HG03196 (cell line): ENCODE data around the gene PPARG.

Experiments
- ATAC-seq: cut with Tn5 transposase; IDR thresholded peaks from one replicate; pipeline ENCODE4 v1.9.1; 2021; ENCODE audit not compliant: unreplicated experiment

The PPARG gene

DNA sequence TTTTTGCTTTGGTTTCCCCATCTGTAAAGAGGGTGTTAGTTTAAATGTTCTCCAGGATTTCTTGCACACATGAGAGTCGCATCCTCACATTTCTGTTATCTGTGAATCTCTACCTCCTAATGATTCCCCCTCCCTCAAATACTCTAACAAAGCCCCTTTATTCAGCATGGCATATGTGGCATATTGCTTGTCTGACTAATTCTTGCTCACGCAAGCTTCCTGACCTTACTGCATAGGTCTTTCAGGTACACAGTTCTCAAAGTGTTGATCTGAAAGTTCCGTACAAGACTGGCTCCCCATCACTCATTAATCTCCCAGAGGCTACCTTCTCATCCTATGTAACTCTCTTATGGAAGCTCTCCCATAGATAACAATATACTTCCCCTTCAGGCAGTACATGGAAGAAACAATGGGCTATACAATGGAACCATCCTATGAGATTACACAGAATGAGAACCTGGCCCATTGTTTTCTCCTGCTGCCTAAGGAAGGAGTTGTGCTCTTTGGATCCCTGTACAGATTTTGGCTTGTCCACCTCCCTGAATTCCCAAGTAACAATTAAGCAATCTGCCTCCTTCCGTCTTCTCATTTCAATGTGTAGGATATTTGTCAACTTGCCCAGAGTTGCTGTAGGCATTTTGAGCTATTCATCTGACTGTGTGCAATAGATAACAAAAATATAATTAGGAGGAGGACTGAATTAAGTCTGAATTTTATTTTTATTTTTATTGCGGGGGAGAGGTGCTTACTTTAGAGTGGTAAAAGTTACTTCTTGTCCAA, 51.0 kb downstream of the PPARG start:
- no peak for ATAC-seq

DNA sequence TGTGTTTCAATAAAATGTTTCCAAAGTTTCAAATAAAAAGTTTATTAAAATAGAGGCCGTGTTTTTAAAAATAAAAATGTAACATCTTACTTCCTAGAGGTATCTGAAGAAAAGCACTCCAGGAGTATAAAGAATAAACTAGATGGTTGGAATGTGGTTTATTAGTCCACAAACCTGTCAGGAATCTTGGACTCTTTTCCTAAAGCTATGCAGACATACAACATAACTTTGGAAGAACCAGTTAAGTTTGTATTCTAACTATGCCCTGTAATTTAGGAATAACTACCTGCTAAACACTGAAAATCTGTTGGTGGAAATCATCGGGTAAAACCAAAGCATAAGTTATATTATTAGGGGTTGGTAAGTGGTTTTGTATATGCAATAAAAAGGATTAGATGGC, 51.6 kb downstream of the PPARG start:
- ATAC-seq = no peak

DNA sequence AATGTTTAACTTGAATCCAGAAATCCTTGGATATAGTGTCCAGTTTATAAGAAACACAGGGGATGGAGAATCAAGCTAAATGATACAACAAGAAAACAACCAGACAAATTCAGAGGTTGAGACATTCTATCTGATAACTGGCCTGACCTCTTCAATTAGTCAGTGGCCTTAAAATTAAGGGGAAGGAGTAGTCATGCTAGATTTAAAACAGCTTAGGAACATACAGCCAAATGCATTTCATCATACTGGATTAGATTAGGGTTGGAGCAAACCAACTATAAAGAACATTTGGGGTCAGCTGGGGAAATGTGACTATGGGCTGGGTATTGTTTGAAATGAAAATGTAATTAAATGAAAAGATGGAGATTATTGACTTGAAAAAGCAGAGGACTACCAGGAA, 53.3 kb downstream of the PPARG start:
- no peak for ATAC-seq

DNA sequence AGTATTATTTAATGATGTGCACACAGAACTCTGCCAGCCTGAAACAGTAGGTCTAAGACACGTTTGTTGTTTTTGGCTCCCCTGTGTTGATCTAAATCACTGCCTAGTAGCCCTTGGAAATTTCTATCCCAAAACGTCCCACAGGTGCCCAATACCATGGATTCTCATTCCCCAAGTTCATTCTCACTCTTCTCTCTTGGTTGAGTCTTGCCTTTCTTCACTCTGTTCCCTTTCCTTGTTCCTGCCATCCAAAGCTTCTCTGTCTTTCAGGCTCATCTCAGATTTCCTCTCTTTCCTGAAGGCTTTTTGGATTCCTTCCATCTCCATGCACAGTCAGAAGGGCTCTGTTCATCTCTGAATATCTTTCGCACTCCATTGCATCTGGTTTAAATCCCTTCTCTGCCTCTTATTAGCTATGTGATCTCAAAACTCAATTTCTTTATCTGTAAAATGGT, 54.2 kb downstream of the PPARG start:
- no peak for ATAC-seq

DNA sequence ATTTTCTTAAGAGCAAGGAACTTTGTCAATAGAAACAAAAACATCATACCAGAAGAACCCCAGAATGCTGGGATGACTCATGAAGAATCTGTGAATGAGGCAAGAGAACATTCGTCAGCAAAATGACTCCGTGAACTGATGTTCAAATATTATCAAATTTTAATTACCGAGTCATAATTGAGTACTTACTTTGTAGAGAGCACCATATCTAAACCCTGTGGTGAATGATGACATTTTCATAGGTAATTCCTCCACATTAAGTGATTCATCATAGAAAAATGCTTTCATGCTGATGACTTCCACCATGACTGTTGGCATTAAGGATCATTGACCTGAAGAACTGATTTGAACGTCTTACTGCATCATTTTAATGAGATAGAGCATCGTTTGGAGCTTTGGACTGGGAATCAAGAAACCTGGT, 56.3 kb downstream of the PPARG start:
- no peak for ATAC-seq

DNA sequence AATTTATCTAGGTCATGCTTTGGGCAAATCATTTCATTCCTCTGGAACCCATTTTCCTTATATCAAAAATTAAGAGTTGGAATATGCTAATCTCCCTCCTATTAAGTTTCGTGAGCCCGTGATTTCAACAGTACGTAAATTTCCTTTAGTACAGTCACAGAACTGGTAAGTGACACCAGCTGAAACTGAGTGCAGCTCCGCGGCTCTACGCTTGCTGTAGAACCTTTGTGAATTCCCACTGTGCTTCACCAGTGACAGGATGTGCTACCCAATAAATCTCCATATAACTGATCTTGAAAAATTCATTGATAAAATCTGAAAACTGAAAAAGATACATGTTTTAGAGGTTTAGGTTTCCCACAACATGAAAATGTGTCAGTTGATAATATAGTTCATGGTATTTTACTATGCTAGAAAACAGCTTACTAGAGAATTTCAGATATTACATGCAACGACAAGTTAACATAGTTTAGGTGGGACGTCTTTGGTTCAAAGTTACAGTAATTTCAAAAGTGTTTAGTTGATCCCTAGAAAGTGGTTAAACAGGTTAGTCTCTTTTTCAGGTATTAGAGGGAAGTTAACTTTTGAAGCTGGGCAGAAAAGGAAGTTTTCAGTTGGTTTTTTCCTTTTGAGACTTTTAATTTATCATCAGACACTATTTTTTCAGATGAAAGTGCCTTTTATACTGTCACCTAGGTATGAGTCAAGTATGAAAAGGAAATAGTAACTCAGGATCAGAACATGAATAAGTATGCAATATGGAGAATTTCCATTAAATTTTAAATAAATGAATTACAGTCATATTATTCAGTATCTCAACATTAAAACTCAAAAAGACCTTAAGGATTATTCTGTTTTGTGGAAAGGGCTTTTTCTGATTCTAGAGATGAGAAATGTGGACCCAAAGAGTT, 57.0 kb downstream of the PPARG start:
- no peak for ATAC-seq

DNA sequence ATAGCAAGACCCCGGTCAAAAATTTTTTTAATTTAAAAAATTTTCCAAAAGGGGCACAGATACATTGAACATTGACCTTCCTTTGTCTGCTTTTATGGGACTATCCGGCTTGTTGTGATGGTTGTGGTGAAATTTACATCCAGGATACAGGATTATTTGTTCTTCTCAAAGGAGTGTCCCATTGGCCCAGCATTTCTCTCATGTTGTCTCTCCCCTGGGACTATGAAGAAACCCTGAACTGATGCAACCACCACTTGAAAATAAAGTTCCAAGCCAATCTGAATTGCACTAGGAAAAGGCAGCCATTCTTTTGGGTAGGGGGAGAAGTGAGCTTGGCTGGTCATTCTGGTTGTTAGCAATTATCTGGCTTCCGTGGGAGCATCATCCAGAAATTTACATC, 58.4 kb downstream of the PPARG start:
- no peak for ATAC-seq

DNA sequence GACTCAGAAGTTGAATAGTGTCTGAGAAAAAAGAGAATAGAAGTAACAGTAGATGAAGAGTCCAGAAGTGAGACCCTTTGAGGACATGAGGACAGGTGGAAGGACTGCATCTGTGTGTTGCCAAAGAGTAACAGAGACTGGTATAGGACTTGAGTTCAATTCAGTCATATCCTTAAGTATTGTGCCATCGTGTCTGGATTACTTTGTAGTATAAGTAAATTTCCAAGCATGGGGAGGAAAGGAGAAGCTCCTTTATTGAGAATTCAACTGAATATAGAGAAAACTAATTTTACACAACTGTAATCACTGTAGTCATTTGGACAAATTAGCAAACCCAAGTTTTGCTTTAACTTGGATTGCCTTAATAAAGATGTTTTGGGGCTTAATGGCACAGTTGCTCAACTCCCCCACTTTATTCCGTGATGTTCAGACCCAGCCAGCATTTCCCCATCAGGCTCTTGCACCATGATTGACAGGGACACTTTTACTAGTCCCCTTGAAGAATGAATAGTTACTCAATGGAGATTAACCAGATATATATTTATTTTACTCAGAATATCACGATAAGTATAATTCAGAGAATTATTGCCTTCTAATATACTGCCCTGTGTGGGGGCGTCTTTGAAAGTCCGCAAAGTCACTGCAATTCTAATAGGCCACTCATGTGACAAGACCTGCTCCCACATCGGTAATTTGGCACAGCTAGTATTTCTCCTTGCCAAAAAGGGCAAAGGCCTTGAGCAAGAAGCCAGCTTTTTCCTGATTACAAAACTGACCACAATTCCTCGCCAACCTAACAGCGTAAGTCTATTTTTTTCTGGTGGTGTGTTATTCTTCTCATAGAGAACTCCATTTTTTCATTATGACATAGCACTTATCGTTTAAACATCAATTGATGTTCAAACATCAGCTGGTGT, 61.3 kb downstream of the PPARG start:
- no peak for ATAC-seq

DNA sequence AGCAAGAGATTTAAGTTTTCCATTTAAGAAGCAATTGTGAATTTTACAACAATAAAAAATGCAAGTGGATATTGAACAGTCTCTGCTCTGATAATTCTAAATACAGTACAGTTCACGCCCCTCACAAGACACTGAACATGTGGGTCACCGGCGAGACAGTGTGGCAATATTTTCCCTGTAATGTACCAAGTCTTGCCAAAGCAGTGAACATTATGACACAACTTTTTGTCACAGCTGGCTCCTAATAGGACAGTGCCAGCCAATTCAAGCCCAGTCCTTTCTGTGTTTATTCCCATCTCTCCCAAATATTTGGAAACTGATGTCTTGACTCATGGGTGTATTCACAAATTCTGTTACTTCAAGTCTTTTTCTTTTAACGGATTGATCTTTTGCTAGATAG, 62.3 kb downstream of the PPARG start:
- ATAC-seq = no peak

DNA sequence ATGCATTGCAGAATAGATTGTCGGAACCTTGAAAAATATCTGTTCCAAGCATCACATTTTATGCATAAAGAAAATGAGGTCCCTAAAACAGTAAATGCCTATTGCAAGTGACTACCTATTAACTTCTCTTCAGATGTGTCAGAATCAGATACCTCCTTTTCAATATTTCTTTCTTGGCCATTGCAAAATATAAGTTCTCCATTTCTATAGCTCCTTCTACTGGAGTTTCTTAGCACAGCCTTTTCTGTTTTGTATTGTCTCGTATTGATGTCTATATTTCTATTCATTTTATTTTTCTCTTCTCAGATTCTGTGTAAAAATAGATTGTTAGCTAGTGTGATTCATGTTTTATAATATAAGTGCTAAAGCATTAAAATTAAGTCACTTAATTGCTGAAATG, 63.4 kb downstream of the PPARG start:
- ATAC-seq = no peak

DNA sequence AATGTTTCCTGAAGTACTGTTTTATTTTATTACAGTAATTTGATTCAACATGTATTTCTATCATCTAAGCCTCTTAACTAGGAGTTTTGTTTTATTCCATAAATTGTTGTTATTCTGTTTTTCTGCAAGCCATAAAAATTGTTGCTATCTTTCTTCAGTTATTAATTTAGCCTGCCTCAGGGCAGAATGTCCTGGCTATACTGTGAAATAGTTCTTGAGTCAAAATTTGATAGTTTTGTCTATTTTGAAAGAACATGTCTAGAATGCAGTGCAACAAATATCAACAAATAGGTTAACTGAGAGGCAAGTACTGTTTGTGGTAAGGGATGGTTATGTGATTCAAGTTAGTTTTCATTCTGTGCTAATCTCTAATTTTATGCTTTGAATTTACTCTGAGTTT, 63.9 kb downstream of the PPARG start:
- ATAC-seq = no peak

DNA sequence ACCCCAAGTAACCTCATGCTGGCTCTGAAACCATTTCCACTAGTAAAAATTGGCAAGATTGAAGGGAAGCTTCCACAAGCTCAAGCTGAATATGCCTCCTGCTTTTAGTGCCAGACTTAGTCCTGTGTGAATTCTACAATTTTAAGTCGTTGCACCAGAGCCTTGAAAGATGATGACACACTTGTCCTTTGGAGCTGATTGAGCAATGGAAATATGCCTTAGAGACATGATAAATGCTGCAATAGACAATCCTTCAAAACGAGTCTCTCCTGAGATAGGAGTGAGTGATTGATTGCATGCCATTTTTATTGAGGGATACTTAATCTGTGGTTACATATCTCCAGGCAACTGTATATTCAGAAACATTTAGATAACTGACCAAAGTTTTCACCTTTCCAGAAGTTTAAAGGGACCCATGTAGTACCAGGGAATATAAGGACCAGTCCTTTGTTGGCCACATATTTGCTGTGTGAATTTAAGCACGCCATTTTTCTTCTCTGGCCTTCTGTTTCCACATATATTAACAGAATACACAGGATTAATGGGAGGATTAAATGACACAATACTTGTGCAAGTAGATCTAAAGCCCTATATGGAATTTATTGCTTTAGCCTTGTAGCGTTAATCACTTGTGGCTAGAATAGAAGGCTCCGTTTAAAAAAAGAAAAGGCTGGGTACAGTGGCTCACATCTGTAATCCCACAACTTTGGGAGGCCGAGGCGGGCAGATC, 65.1 kb downstream of the PPARG start:
- no peak for ATAC-seq

DNA sequence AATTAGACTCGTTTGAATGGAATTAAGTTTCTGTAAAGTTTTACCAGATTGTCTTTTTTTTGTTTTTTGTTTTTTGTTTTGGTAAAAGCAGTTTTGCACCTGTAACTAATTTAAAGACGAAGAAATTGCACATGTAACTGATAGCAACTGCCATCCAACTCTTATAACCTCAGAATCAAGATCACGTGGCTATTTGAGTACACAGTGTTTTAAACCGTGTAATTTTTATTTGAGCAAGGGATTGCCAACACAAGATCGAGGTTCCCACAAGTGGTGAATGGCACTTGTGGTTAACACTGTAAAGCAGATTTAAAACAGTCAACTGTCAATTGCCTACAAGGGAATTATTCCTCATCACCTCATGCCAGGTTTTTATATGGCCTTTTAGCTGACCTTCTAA, 67.3 kb downstream of the PPARG start:
- no peak for ATAC-seq

DNA sequence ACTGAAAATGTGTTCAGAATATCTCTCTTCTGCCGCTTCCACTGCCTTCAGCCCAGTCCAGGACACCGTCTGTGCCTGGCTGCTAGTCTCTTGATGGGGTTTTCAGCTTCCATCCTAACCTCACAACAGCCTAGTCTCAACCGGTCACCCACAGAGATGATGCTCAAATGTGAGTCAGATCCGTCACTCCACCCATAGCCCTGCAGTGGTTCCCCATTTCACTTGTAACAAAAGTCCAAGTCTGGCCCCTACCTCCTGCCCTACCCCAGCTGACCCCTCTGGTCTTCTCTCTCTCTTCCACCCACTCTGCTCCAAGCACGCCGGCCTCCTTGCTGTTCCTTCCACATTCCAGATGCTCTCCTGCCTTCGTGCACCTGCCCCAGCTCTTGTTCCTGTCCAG, 68.1 kb downstream of the PPARG start:
- ATAC-seq = no peak

DNA sequence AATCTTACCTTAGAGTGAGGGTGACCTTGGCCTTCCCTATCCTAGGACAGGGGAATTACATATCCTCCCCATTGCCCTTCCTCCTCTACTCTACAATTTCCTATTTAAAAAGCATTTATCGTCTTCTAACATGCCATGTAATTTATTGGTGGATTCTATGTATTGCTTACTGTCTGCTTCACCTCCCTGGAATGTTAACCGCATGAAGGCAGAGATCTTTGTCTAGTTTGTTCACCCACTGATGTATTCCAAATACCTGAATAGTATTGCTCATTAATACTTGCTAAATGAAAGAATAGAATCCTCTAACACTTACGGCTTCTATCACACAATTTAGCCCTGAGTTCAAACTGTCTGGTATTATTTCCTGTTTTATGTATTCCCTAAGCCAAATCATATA, 68.6 kb downstream of the PPARG start:
- ATAC-seq = no peak

DNA sequence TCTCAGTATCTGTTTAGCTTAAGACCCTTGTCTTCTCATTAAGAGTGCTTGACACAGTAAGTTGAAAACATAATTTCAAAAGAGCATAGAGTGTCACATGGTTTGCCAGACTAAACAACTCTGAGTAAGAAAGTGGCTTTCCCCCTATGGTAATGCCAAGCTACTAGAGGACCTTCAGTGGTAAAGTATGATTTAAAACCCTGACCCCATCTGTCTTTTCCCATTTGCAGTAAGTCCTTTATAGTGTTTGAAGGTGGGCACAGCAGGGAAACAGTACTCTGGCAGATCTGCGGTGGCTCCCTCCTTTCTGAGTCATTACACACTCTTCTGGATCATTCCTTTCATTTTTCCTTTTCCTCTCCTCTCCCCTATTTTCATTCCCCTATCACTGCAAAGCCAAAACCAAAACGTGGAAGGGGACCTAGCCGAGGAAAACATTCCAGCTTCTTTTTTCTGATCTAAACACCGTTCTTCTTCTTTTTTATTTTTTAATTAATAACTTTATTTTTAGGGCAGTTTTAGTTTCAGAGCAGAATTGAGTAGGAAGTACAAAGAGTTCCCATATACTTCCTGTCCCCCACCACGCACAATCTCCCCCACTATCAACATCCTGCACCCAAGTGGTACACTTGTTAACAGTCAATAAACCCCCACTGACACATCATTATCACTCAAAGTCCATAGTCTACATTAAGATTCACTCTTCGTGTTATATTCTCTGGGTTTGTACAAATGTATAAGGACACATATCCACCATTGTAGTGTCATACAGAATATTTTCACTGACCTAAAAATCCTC, 74.7 kb downstream of the PPARG start:
- ATAC-seq = no peak

DNA sequence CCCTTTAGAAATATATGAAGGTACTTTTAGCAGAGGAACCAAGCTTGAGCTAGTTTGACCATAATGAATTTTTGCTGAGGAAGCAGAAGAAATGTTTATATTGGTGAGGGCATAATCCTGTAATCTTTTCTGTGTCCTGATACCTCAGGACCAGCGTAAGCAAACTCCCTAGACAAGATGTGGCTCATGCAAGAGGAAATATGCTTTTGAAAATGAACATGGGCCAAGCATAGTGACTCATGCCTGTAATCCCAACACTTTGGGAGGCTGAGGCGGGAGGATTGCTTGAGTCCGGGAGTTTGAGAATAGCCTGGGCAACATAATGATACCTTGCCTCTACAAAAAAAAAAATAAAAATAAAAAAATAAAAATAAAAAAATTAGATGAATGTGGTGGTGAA, 78.5 kb downstream of the PPARG start:
- no peak for ATAC-seq

DNA sequence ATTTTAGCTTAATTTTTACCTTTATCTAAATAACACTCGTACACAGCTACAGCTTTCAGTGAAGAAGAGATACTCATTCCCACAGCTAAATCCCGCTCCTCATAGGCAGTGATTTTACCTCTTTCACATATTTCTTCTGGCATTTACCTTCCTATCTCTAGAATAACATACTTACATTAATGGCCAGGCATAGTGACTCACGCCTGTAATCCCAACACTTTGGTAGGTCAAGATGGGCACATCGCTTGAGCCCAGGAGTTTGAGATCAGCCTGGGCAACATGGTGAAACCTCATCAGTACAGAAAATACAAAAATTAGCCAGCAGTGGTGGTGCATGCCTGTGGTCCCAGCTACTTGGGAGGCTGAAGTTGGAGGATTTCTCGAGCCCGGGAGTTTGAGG, 80.2 kb downstream of the PPARG start:
- ATAC-seq = no peak

DNA sequence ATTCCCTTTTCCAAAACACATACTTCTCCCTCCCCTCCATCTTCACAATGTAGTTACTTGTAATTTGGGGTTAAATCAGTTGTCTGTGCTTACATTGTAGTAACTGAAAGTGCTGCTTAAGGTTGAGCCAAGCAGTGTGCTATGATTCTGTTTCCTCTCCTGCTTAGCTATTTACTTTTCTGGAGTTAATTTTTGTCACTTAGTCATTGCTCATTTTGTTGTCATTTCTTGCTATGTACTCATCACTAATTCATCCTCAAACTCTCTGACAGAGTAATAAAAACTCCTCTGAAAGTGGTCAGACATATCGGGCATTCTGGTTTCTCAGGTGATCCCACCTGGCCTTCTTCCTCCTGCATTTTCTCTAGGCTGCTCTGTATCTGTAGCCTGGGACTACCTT, 80.7 kb downstream of the PPARG start:
- ATAC-seq = no peak

DNA sequence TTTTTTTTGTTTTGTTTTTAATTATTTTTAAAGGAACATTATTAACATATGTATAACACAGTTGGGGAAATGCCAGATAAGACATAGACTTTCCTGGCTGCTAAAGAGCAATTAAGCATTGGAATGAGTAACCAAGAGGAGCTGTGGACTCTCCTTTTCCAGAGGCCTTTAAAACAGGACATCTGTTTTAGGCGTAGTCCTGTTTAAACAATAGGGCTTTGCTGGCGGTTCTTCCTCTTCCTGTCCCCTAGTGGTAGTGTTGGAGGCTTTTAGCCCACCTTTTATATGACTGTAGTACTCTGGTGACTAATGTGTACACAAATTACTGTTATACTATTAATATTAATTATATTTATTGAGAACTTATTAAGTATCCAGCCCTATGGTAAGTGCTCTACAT, 81.9 kb downstream of the PPARG start:
- no peak for ATAC-seq
